ENCODE results near the gene PER3. TPM values are rescaled to one million over a fixed set of nuclear protein-coding genes. Genes with fewer than 3 reads are reported as not detected.
"Not testable (repeated sequence)": the region's sequence is repeated elsewhere in the genome, so short reads cannot be mapped to it uniquely, and the experiment has no call there.

The PER3 gene
- total RNA-seq, 5 donors from 2014 or later (not counting 1 experiment from before 2014, with no cell fraction given) = 4.2 to 13.5 (median 7.4) TPM

DNA sequence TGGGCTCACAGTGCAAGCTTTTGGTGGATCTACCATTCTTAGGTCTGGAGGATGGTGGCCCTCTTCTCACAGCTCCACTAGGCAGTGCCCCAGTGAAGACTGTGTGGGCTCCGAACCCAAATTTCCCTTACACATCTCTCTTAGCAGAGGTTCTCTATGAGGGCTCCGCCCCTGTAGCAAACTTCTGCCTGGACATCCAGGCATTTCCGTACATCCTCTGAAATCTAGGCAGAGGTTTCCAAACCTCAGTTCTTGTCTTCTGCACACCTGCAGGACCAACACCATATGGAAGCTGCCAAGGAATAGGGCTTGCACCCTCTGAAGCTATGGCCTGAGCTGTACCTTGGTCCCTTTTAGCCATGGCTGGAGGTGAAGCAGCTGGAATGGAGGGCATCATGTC, 6.9 kb downstream of the PER3 start:
- POLR2A ChIA-PET = not testable (repeated sequence)

DNA sequence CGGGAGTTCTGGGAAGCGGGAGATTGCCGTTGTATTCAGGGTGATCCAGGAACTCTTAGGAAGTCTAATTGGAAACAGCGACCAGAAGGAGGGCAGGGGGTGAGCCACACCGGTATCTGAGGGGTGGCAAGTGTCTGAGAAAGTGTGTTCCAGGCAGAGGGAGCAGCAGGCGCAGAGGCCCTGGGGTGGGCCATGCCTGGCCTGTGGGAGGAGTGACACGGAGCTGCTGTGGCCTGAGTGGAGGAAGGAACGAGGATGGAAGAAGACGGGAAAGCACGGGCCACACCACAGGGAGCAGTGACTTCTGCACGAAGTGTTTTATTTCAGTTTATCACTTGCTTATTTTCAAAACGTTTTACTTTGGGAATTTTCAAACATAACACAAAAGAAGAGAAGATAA, 11.3 kb downstream of the PER3 start:
- Mint-ChIP-seq H3K4me1 (no peaks in the 10 kb centered on the region), H3K4me3 (no peak overlapping the region), H3K27ac (no peak overlapping the region), H3K27me3 (no peaks in the 10 kb centered on the region), H3K9me3 (peaks cover 6 to 13% (median 8%) of the 10 kb centered on the region in 3 donors), H3K36me3 (peaks cover 41% of the 10 kb centered on the region)
- H3K4me3 ChIP-seq (ENCODE audit: control insufficient read depth in 1 of 2, extremely low read depth in 1 of 2, low read length in 1 of 2) = no peak overlapping the region
- H3K27ac ChIP-seq (ENCODE audit: low read length) = no peak overlapping the region
- H3K4me1 ChIP-seq (ENCODE audit: control insufficient read depth in 1 of 2, extremely low read depth in 1 of 2, insufficient read depth in 2 of 2, low read length in 2 of 2) = no peaks in the 10 kb centered on the region
- peaks cover 0 to 5% of the 10 kb centered on the region in 2 donors for H3K36me3 ChIP-seq (ENCODE audit: control insufficient read depth in 2 of 2, extremely low read depth in 1 of 2, insufficient read depth in 1 of 2, low read length in 1 of 2)
- ATAC-seq (replicated peaks in 1 of 4) (no peak), DNase-seq (no peak)
- ChIA-PET POLR2A (no interaction called here), CTCF (interaction anchor here in 1 of 2 donors (0.5 kb wide), 1 partner anchor 9 kb away, joined by 3 read pairs; no protein-coding TSS in a partner anchor)
- H3K9me3 ChIP-seq = no peaks in the 10 kb centered on the region
- H3K27me3 ChIP-seq (replicated peaks in 1 of 2; ENCODE audit: control insufficient read depth in 2 of 2, extremely low read depth in 1 of 2, insufficient read depth in 2 of 2, low read length in 1 of 2) = no peaks in the 10 kb centered on the region
- 96% methylated on average over 8 of the region's 12 CpGs for WGBS (ENCODE audit: insufficient coverage)

More for the DNA sequence above, 6.9 kb downstream of the PER3 start:
- DNase-seq; H3K9me3 ChIP-seq; ATAC-seq (replicated peaks in 1 of 4); H3K27me3 Mint-ChIP-seq; H3K4me3 ChIP-seq (ENCODE audit: control insufficient read depth in 1 of 2, extremely low read depth in 1 of 2, low read length in 1 of 2); H3K4me1 Mint-ChIP-seq; H3K27me3 ChIP-seq (replicated peaks in 1 of 2; ENCODE audit: control insufficient read depth in 2 of 2, extremely low read depth in 1 of 2, insufficient read depth in 2 of 2, low read length in 1 of 2); H3K4me1 ChIP-seq (ENCODE audit: control insufficient read depth in 1 of 2, extremely low read depth in 1 of 2, insufficient read depth in 2 of 2, low read length in 2 of 2); H3K27ac Mint-ChIP-seq; CTCF ChIA-PET; H3K36me3 ChIP-seq (ENCODE audit: control insufficient read depth in 2 of 2, extremely low read depth in 1 of 2, insufficient read depth in 1 of 2, low read length in 1 of 2); H3K4me3 Mint-ChIP-seq; H3K27ac ChIP-seq (ENCODE audit: low read length): not testable (repeated sequence)
- 96% methylated on average over 3 of the region's 3 CpGs for WGBS (ENCODE audit: insufficient coverage)
- Mint-ChIP-seq H3K9me3 (peaks cover 12 to 21% (median 15%) of the 10 kb centered on the region in 3 donors), H3K36me3 (peaks cover 49% of the 10 kb centered on the region)

DNA sequence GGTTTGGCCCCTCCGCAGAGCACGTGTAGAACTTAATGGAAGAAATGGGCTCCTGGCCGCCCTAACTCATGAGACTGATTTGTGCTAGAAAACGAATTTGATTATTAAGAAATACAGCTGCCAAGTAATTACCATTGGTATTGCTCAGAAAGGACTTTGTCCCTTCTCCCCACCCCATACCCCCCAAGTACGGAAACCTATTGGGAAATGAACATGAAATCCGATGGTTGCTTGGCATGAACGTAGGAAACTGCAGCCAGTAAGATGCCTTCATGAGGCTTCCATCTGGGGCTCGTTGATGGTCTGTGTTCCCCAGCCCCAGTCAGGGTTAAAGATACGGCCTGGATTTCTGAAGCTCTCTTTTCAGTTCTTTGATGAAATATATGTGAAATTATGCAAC, 21.4 kb downstream of the PER3 start:
- ATAC-seq (replicated peaks in 1 of 4) (no peak), DNase-seq (no peak)
- Histone ChIP-seq H3K36me3 (ENCODE audit: control insufficient read depth in 2 of 2, extremely low read depth in 1 of 2, insufficient read depth in 1 of 2, low read length in 1 of 2) (peaks cover 0 to 37% of the 10 kb centered on the region in 2 donors), H3K9me3 (no peaks in the 10 kb centered on the region), H3K27ac (ENCODE audit: low read length) (no peak overlapping the region), H3K27me3 (replicated peaks in 1 of 2; ENCODE audit: control insufficient read depth in 2 of 2, extremely low read depth in 1 of 2, insufficient read depth in 2 of 2, low read length in 1 of 2) (no peaks in the 10 kb centered on the region), H3K4me1 (ENCODE audit: control insufficient read depth in 1 of 2, extremely low read depth in 1 of 2, insufficient read depth in 2 of 2, low read length in 2 of 2) (no peaks in the 10 kb centered on the region), H3K4me3 (ENCODE audit: control insufficient read depth in 1 of 2, extremely low read depth in 1 of 2, low read length in 1 of 2) (no peak overlapping the region)
- POLR2A ChIA-PET = no interaction called here
- H3K36me3 Mint-ChIP-seq = peaks cover 13% of the 10 kb centered on the region
- no peak overlapping the region for H3K4me3 Mint-ChIP-seq
- CTCF ChIA-PET = interaction anchor here in 1 of 2 donors (0.7 kb wide), 1 partner anchor 728 kb away, joined by 5 read pairs; no protein-coding TSS in a partner anchor
- H3K9me3 Mint-ChIP-seq = no peaks in the 10 kb centered on the region
- H3K27ac Mint-ChIP-seq = no peak overlapping the region
- WGBS (ENCODE audit: insufficient coverage) = 100% methylated on average over 2 of the region's 9 CpGs
- H3K27me3 Mint-ChIP-seq = no peaks in the 10 kb centered on the region
- no peaks in the 10 kb centered on the region for H3K4me1 Mint-ChIP-seq

DNA sequence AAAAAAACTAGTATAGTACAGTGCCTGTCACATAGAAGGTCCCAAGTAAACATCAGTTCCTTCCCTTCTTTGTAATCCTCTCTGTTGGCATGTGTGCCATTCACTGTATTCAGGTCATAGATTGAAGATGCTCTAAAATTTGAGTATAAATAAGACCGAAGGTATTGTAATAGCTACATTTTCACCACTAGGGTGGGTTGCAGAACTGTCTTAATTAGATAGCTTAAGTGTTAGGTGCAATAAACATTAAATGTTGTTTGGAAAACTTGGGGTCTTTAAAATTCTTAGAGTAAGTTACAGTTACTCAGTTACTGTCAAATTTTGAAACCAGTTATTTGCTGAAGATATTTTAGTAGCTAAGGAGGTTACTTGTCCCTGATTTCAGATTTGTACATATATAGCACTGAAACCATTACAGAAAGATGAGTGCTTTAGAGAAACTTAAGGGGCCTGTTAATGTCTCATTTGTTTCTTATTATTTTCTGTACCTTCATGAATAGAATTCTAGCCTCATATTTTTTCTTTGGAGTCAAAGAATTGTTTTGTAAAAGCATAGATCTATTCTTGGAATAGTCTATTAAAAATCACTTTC, 24.3 kb downstream of the PER3 start:
- Histone ChIP-seq H3K27ac (ENCODE audit: low read length) (no peak overlapping the region), H3K4me3 (ENCODE audit: control insufficient read depth in 1 of 2, extremely low read depth in 1 of 2, low read length in 1 of 2) (no peak overlapping the region), H3K4me1 (ENCODE audit: control insufficient read depth in 1 of 2, extremely low read depth in 1 of 2, insufficient read depth in 2 of 2, low read length in 2 of 2) (no peaks in the 10 kb centered on the region), H3K36me3 (ENCODE audit: control insufficient read depth in 2 of 2, extremely low read depth in 1 of 2, insufficient read depth in 1 of 2, low read length in 1 of 2) (peaks cover 0 to 41% of the 10 kb centered on the region in 2 donors), H3K27me3 (replicated peaks in 1 of 2; ENCODE audit: control insufficient read depth in 2 of 2, extremely low read depth in 1 of 2, insufficient read depth in 2 of 2, low read length in 1 of 2) (no peaks in the 10 kb centered on the region), H3K9me3 (no peaks in the 10 kb centered on the region)
- H3K36me3 Mint-ChIP-seq = peaks cover 34% of the 10 kb centered on the region
- ATAC-seq (replicated peaks in 1 of 4) (peak in 2 of 4 experiments; percentile 41 to 50), DNase-seq (peak in 1 of 35 experiments; percentile 49)
- ChIA-PET POLR2A (no interaction called here), CTCF (interaction anchor here (0.7 to 1.1 kb wide), 5 partner anchors 16 to 141 kb away, joined by 3 to 4 read pairs (median 4); no protein-coding TSS in a partner anchor)
- peaks cover 0 to 6% (median 4%) of the 10 kb centered on the region in 3 donors for H3K9me3 Mint-ChIP-seq
- WGBS (ENCODE audit: insufficient coverage) = no CpG with 5 or more reads among the region's 1 CpG
- H3K27me3 Mint-ChIP-seq = no peaks in the 10 kb centered on the region
- H3K27ac Mint-ChIP-seq = no peak overlapping the region
- H3K4me1 Mint-ChIP-seq = no peaks in the 10 kb centered on the region
- H3K4me3 Mint-ChIP-seq = no peak overlapping the region

DNA sequence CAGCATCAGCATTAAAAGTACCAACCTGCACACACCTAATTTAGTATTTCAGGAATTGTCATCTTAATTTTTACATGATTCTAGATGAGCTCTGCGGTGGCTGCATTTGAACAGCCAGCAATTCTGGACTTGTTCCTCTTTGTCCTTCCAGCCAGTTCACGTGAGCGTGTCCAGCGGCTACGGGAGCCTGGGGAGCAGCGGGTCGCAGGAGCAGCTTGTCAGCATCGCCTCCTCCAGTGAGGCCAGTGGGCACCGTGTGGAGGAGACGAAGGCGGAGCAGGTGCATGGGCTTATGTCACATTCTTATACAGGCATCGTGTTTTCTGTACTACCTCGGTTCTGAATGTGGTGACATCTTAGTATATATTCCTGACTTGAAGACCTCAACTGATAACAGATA, 25.7 kb downstream of the PER3 start:
- no peak for ATAC-seq (replicated peaks in 1 of 4)
- DNase-seq = no peak
- Histone ChIP-seq H3K9me3 (peaks cover 2% of the 10 kb centered on the region), H3K27me3 (replicated peaks in 1 of 2; ENCODE audit: control insufficient read depth in 2 of 2, extremely low read depth in 1 of 2, insufficient read depth in 2 of 2, low read length in 1 of 2) (no peaks in the 10 kb centered on the region), H3K4me3 (ENCODE audit: control insufficient read depth in 1 of 2, extremely low read depth in 1 of 2, low read length in 1 of 2) (no peak overlapping the region), H3K4me1 (ENCODE audit: control insufficient read depth in 1 of 2, extremely low read depth in 1 of 2, insufficient read depth in 2 of 2, low read length in 2 of 2) (no peaks in the 10 kb centered on the region), H3K36me3 (ENCODE audit: control insufficient read depth in 2 of 2, extremely low read depth in 1 of 2, insufficient read depth in 1 of 2, low read length in 1 of 2) (peaks cover 0 to 33% of the 10 kb centered on the region in 2 donors), H3K27ac (ENCODE audit: low read length) (no peak overlapping the region)
- H3K36me3 Mint-ChIP-seq = peaks cover 45% of the 10 kb centered on the region
- ChIA-PET CTCF (no interaction called here), POLR2A (no interaction called here)
- H3K9me3 Mint-ChIP-seq = peaks cover 6 to 17% (median 13%) of the 10 kb centered on the region in 3 donors
- no peak overlapping the region for H3K4me3 Mint-ChIP-seq
- H3K27ac Mint-ChIP-seq = no peak overlapping the region
- H3K4me1 Mint-ChIP-seq = no peaks in the 10 kb centered on the region
- 97% methylated on average over 8 of the region's 13 CpGs for WGBS (ENCODE audit: insufficient coverage)
- H3K27me3 Mint-ChIP-seq = no peaks in the 10 kb centered on the region

DNA sequence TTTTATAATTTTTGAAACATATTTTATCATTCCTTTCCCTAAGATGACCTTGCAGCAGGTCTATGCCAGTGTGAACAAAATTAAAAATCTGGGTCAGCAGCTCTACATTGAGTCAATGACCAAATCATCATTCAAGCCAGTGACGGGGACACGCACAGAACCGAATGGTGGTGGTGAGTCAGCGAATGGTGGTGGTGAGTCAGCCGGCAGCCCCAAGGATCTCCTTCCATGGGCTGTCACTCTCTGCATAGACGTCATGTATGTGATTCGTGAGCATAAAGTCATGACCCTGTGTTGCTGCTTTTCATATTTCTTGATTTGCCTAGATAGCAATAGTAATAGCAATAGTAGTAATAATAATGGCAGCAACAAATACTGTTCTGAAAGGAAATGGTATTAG, 26.3 kb downstream of the PER3 start:
- Mint-ChIP-seq H3K9me3 (peaks cover 9 to 17% (median 13%) of the 10 kb centered on the region in 3 donors), H3K4me3 (no peak overlapping the region), H3K27ac (no peak overlapping the region), H3K27me3 (no peaks in the 10 kb centered on the region), H3K4me1 (no peaks in the 10 kb centered on the region), H3K36me3 (peaks cover 44% of the 10 kb centered on the region)
- H3K27ac ChIP-seq (ENCODE audit: low read length) = no peak overlapping the region
- WGBS (ENCODE audit: insufficient coverage) = 90% methylated on average over 5 of the region's 7 CpGs
- no peaks in the 10 kb centered on the region for H3K4me1 ChIP-seq (ENCODE audit: control insufficient read depth in 1 of 2, extremely low read depth in 1 of 2, insufficient read depth in 2 of 2, low read length in 2 of 2)
- H3K36me3 ChIP-seq (ENCODE audit: control insufficient read depth in 2 of 2, extremely low read depth in 1 of 2, insufficient read depth in 1 of 2, low read length in 1 of 2) = peaks cover 0 to 31% of the 10 kb centered on the region in 2 donors
- no peak overlapping the region for H3K4me3 ChIP-seq (ENCODE audit: control insufficient read depth in 1 of 2, extremely low read depth in 1 of 2, low read length in 1 of 2)
- DNase-seq = no peak
- no peaks in the 10 kb centered on the region for H3K27me3 ChIP-seq (replicated peaks in 1 of 2; ENCODE audit: control insufficient read depth in 2 of 2, extremely low read depth in 1 of 2, insufficient read depth in 2 of 2, low read length in 1 of 2)
- no peak for ATAC-seq (replicated peaks in 1 of 4)
- H3K9me3 ChIP-seq = peaks cover 2% of the 10 kb centered on the region
- CTCF ChIA-PET = no interaction called here
- POLR2A ChIA-PET = no interaction called here
